ENCODE results near the gene COL5A1.
"Not testable (repeated sequence)": the region's sequence is repeated elsewhere in the genome, so short reads cannot be mapped to it uniquely, and the experiment has no call there.

COL5A1 gene

GRCh38 chr9:134638502-134639090 lies 3.0 kb upstream of the COL5A1 start:
- DNase-seq (ENCODE audit: low read depth in 2 of 2): no peak

- DNase-seq (ENCODE audit: low read depth in 2 of 2): no peak
These were observed 1.6 kb upstream of the COL5A1 start for GRCh38 chr9:134639994-134640393.

GRCh38 chr9:134640506-134641172 lies 964 bp upstream of the COL5A1 start:
- no peak for DNase-seq (ENCODE audit: low read depth in 2 of 2)

GRCh38 chr9:134641990-134642384 lies 384 bp downstream of the COL5A1 start:
- no peak for DNase-seq (ENCODE audit: low read depth in 2 of 2)

GRCh38 chr9:134642385-134643181 lies 980 bp downstream of the COL5A1 start:
- DNase-seq (ENCODE audit: low read depth in 2 of 2): peak; percentile 52 to 63

GRCh38 chr9:134643222-134643671 lies 1.6 kb downstream of the COL5A1 start:
- no peak for DNase-seq (ENCODE audit: low read depth in 2 of 2)

GRCh38 chr9:134644401-134644724 lies 2.8 kb downstream of the COL5A1 start:
- DNase-seq (ENCODE audit: low read depth in 2 of 2): not testable (repeated sequence)

- DNase-seq (ENCODE audit: low read depth in 2 of 2): peak; percentile 99
These were observed 3.4 kb downstream of the COL5A1 start for GRCh38 chr9:134644725-134645606.

GRCh38 chr9:134645607-134646365 lies 4.2 kb downstream of the COL5A1 start:
- no peak for DNase-seq (ENCODE audit: low read depth in 2 of 2)

- DNase-seq (ENCODE audit: low read depth in 2 of 2): no peak
These were observed 5.9 kb downstream of the COL5A1 start for GRCh38 chr9:134647359-134648080.

- DNase-seq (ENCODE audit: low read depth in 2 of 2): no peak
These were observed 7.3 kb downstream of the COL5A1 start for GRCh38 chr9:134648701-134649530.

- no peak for DNase-seq (ENCODE audit: low read depth in 2 of 2)
These were observed 9.0 kb downstream of the COL5A1 start for GRCh38 chr9:134650431-134651190.

GRCh38 chr9:134651226-134651905 lies 9.8 kb downstream of the COL5A1 start:
- DNase-seq (ENCODE audit: low read depth in 2 of 2): no peak

- no peak for DNase-seq (ENCODE audit: low read depth in 2 of 2)
These were observed 11.0 kb downstream of the COL5A1 start for GRCh38 chr9:134652291-134653225.

GRCh38 chr9:134653259-134654009 lies 11.8 kb downstream of the COL5A1 start:
- DNase-seq (ENCODE audit: low read depth in 2 of 2): no peak

- DNase-seq (ENCODE audit: low read depth in 2 of 2): no peak
These were observed 13.5 kb downstream of the COL5A1 start for GRCh38 chr9:134655101-134655500.

All from fibroblast of skin of left biceps (primary cell).